NCI-H345 treated with DMSO at 0.1 percent for 48 hours (cell line): Measurements from ENCODE around the gene DGCR8.

Experiments used
- DNase-seq: peaks from one replicate; lab custom pipeline; 2025; ENCODE audit not compliant: unreplicated experiment; lab: John Stamatoyannopoulos, UW

The DGCR8 gene

DNA sequence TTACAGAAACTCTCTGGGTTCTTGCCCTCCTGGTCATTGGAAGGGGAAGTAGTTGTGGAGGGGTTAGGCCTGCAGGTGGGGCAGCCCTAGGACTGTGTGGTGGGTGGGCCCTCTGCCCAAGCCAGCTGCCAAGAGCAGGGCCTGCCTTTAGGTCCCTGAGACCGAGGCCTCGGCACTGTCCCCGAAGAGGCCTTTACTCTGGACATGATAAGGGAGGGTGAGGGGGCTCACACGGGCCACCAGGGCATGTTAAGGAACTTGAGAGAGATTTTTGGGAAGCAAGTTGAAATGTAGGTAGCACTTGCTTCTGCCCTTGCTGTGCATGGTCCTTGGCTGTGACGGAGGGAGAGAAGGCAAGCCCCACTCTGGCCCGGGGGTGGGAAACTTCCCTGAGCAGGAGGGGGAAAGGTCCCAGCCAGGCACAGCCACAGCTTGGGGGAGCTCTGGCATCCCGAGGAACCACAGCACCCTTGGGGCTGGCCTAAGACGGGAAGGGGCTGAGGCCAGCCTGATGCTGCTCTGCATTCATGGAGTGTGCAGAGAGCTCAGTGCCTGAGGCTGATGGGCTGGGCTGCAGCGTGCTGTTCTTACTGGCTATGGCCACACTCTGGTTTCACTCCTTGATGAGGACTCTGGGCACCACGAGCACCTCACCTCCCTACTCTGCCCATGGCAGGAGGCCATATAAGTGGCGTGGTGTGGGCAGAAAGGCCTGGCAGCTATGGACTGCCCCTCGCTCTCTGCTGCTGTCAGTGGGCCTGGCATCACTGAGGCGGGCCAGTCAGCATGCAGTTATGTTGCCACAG, 28.1 kb downstream of the DGCR8 start:
- DNase-seq = no peak

DNA sequence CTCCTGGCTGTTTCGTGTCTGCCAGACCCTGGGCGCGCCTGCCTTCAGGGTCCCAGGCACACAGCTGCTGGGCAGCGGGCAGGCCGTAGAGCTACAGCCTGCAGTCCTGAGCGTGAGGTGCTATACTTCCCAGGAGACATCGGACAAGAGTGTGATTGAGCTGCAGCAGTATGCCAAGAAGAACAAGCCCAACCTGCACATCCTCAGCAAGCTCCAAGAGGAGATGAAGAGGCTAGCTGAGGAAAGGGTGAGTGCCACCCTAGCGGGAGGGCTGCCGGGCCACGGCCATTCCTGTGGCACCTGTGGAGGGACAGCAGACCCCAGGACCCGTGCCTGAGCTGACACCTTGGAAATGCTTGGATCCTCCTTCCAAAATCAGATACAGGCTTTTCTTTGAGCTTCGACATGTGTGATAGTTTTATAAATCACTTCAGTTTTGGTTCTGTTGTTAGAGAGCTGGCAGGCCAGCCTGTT, 28.8 kb downstream of the DGCR8 start:
- DNase-seq = no peak

DNA sequence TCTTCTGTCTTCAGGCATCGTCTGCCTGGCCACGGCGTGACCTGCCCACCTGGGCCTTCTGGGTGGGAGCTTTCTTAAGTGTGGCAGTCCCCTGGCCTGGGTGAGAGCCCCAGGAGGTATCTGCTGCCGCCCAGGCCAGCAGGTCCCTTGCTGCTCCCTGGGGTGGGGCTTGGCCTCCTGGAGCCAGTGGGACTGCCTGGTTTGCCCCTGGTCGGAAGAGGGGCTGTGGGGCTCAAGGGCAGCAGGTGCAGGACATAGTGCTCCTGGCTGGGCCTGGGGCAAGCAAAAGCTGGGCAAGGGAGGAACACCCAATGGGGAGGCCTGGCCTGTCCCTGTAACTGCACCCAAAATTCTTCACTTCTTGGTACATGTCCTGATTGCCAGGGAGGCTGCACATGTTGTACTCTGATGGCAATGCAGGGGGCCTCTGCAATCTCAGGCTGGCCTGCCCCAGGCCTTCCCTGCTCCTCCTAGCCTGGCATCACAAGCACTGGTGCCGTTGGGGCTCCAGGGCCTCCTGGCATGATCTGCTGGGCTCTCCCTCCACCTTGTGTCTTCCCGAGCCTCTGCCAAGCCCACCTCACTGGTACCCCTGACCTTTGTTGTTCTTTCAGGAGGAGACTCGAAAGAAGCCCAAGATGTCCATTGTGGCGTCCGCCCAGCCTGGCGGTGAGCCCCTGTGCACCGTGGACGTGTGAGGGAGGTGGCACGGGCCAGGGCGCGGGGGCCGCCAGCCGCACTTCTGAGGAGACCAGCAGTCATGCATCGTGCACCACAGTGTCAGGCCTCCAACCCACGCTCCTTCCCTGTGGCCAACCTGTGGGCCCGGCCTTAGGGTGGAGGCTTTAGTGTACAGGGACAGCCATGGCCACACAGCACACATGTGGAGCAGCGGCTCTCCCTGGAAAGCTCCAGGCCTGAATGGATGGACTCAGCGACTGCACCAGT, 29.6 kb downstream of the DGCR8 start:
- no peak for DNase-seq

DNA sequence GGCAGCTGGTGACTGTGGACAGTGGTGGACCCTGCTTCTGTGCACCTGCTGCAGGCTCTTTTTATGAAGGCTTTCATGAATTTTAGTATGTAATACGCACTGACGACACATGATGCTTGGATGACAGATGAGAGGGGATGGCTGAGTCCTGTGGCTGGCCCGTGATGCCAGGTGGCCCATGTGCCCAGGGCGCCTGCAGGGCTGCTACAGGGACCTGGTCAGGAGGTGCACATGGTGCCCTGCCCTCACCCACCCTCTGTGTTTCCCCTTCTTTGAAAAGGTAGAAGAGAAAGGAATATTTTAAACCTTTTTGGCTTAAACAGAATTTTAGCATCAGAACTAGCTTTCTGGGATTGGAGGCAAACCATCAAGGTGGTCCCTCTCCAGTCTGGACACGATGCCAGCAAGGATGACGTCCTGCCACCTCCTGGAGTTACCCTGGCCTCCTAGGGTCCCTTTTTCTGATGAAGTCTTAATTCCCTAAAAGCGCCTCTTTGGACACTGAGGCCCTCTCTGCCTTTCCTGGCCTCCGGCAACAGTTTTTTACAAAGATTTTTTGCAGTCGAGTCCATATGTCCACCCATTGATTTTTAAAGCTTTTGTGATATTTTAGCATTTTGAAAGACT, 30.4 kb downstream of the DGCR8 start:
- no peak for DNase-seq

DNA sequence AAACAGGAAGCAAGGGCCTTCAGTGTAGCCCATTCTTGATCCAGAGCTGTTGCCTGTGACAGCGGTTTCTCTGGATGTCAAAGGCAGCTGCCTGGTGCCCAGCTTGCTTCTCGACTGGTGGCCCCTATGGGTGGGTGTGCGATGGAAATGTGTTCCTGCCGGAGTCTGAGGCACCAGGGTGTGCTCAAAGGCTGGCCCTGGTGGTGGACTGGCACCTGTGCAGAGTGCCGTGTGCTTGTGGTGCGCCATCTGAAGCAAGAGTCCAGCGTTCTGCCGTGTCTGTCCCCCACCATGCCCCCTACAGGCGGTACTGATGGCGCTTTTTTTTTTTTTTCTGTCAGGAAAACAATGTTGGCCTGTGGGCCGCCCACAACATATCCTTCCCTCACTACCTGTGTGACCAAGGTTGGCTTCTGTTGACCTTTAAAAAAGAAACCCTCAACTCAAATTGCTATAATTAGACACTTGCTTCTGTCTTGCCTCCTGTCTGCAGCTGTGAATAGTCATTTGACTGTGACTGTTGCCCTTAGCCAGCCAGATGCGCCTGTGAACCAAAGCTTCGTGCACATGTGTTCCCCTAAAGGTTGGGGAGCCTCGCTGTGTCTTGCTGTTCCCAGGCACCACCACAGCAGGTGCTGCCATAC, 31.1 kb downstream of the DGCR8 start:
- no peak for DNase-seq

- no peak for DNase-seq
These were observed 31.9 kb downstream of the DGCR8 start for GRCh38 chr22:20111689-20112622.

GRCh38 chr22:20112623-20113511, 32.8 kb downstream of the DGCR8 start:
- DNase-seq = no peak

DNA sequence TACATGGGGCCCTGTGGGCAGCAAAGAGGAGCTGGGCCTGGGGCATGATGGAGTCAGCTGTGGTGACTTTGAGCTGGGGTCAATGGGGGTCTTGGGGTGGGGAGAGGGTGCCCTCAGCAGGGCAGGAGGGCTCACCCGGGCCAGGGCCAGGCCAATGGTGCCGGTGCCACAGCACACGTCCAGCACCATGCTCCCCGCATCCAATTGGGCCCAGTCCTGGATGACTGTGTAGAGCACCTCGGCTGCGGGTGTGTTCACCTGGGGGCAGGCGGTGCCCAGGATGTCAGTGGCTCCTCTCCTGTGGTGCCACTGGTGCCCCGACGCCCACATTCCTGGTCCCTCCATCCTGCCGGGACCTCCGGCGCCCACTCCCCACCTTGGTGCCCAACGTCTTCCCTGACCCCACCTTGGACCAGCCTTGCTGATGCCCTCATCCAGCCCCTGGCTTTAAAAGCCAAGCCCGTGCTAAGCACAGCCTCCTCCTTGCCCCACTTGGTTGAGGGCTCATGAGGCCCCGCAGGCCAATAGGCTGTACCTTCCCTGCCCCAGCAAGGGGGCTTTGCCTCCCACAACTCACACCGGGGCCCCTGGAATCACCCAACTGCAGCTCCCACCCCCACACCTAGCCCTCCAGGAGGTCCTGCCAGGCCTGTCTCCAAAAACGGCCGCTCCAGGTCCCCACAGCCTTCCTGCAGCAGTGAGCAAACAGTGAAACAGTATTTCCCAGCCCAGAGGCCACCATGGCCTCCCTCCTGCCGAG, 33.7 kb downstream of the DGCR8 start:
- DNase-seq = no peak

DNA sequence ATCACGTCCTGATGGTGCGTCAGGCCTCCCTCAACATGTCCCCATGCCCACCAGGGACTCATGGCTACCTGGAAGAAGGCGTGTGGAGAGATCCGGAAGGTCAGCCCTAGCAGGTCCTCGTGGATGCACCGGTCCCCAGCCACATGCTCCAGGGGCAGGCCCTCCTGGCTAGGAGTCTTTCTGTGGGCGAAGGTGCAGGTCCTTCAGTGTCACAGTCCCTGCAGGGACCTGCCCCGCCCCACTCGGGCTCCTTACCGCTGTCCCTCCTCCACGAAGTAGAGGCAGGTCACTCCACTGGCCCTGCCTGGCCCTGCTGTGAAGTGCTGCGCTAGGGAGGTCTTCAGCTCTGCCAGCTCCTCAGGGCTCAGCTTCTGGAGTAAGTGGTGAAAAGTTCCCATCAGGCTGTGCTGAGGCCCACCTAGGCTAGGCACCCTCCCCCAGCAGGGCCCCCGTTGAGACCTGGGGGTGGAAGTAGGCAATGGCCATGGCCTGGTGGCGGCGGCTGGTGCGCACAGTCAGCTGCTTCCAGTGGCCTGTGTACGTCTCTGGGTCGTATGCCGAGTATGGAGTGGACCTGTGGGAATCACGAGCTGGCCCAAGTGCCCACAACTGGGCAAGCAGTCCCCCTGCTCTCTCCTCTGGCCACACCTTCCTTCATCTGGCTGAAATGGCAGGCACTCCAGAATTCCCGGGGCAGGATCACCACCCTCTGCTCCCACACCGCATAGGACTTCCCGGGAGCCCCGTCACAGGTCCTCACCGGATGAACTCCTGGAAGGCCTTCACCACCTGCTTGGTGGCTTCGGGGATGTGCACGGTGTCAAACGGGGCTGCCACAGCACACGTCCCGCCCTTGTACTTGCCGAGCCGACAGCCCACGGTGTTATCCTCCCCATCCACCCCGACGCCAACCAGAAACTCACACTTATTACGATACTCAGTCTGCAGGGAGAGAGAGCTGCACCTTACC, 34.8 kb downstream of the DGCR8 start:
- DNase-seq = no peak

DNA sequence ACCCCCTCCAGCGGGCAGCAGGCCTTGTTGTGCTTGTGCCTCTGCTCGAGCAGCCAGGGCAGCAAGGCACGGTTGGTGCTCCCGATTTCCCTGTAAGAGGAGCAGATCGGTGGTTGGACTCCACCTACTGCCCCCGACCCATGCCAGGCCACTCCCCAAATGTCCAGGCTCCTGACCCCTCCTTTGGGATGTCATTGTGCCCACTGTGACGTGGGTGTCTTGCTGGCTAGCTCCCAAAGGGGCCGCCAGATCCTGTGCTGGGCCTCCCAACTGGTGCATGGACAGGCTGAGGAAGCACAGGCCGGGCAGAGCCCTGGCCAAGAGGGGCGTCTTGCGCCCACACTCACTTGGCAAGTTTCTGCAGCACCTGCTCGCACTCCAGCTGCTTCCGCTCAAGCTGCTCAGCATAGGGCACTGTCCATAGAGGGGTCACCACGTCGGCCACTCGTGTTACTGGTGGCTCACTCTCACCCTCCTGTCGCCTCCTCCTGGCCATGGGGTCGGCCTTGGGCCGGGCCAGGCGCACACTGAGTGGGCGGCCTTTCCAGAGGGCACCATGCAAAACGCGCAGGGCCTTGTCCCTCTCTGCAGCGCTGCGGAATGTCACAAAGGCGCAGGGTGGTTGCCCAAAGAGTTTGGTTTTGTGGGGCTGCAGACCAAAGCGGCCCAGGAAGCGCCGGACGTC, 35.8 kb downstream of the DGCR8 start, which contains the start of gene RANBP1:
RANBP1 (plus strand) TSS at position 414 of the 685 bp plus-strand sequence; CDS start at position 495, 81 bp downstream.
- DNase-seq = no peak

DNA sequence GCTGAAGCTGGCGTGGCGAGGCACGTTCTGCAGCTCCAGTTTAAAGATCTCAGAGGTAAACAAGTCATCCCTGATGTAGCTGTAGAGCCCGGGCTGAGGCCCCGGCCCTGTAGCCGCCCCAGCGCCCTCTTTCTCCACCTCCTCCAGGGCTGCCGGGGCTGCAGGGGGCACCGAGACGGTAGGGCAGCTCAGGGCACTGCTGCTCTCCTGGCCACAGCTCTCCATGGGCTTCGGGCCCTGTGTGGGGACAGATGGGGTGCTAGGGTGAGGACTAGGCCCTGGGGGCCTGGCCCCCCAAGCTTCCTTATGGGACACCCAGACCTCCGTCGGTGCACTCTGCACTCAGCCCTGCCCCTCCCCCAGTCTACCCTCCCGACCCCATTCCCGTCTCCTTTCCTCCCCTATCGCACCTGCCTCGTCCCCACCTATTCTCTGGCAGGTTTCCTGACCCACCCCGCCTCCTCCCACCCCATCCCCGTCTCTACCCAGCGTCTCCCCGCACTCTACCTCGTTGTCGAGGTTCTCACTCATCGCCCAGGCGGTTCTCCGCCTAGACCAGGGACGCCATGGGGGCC, 36.4 kb downstream of the DGCR8 start:
- no peak for DNase-seq

DNA sequence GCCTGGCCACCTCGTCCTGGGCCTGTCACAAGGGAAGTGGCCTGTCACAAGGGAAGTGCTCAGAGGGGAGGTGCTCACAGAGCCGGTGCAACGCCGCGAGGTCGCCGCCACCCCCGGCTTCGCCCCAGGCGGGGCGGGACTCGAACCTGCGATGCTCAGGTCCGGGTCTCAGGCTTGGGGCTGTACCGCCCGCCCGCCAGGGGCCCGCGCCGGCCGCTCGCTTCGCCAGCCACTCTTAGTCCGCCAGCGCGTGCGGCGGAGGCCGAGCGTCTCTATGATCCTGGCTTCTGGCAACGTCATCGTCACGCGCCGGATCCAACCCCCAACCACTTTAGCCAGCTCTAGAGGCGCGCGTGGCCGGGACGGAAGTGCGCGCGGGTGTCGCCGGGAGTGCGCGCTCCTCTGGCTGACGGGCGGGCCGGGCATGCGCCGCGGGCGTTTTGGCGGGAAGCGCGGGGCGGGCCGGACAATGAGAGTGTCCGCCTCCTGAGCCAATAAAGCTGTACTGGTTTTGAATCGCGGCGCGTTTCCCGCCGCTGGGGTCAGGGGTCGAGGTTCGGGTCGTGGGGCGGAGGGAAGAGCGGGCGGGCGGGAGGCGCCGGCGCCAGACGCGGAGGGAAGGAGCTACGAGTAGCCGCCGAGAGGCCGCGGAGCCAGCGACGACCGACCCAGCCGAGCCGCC, 37.1 kb downstream of the DGCR8 start, which contains the start of gene TRMT2A:
TRMT2A (minus strand) TSS at position 276 of the 682 bp plus-strand sequence. CDS start 320 bp downstream, outside the sequence.
- DNase-seq = peak; percentile 82

- no peak for DNase-seq
These were observed 37.7 kb downstream of the DGCR8 start for GRCh38 chr22:20117633-20118299.

DNA sequence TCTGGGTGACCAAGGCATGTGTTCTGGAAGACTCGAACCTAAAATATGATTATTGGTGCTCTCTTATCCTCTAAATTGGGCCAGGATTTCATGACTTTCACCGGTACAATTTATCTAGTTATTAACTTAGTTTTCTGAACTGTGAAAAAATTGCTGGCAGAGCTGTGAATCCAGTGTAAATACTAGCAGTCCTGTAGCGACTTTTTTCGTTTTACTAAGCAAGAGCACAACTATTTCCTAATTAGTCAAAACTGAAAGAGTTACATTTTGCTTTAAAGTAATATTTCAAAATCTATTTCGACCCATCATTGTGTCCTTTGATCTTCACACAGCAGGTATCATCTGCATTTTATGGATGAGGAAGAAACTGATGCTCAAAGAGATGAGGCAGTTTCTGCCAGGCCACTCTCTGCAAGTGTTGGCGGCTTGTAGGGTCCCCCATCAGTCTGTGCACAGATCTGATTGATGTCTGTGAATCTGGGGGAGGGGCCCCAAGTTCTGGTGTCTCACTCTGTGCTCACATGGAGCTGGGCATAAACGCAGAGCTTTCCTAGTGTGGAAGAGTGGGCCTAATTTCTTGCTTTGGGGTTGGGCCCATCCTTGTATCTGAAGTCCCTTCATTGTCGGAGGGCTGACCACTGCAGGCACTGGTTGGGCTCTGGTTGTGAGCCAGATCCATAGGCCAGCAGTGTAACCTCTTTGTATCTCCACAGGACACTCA, 38.4 kb downstream of the DGCR8 start:
- no peak for DNase-seq
